HEK293 (cell line): ENCODE data around the gene ASF1B.

Experiments
- CTCF ChIA-PET: fragments of 350-600 bp; formaldehyde crosslinking; extraction: SDS; loops from one replicate; lab custom pipeline; 2021; ENCODE audit warnings: antibody characterized with exemption; lab: Yijun Ruan, JAX
- POLR2A ChIA-PET: fragments of 300-600 bp; formaldehyde crosslinking; extraction: SDS; loops from one replicate; lab custom pipeline; 2020; ENCODE audit warnings: antibody characterized with exemption, inconsistent platforms; lab: Yijun Ruan, JAX
- H3K27ac ChIP-seq: fragments of 200-500 bp; sonication (Bioruptor generic); 2 replicates; pipeline ENCODE4 v1.5.1; 2014; ENCODE audit warnings: low read depth, low read length, control low read depth, inconsistent platforms; ENCODE audit errors: extremely low read depth
- H3K36me3 ChIP-seq, 2 experiments: fragments of 200-500 bp in 1 of 2; sonication (Bioruptor generic) in 1 of 2; 1 replicate in 1 of 2; 2 replicates in 1 of 2; pipeline ENCODE4 v1.5.1; 2014 to 2017; ENCODE audit warnings: inconsistent platforms in 2 of 2, low read length in 2 of 2; ENCODE audit not compliant: control insufficient read depth in 2 of 2, insufficient read depth in 1 of 2
- H3K4me1 ChIP-seq: fragments of 200-500 bp; sonication (Bioruptor generic); 2 replicates; pipeline ENCODE4 v1.5.1; 2014; ENCODE audit warnings: mild to moderate bottlenecking, low read length, inconsistent platforms; ENCODE audit not compliant: control insufficient read depth, insufficient read depth
- H3K4me3 ChIP-seq: 2 replicates; pipeline ENCODE4 v1.5.1; 2011; ENCODE audit warnings: low read depth, mild to moderate bottlenecking, control low read depth, low read length, moderate library complexity
- H3K9me3 ChIP-seq: fragments of 200-500 bp; sonication (Bioruptor generic); 2 replicates; pipeline ENCODE4 v1.5.1; 2014; ENCODE audit warnings: low read depth, low read length, inconsistent platforms; ENCODE audit not compliant: control insufficient read depth, insufficient read depth
- EGR2 ChIP-seq: fragments of 450-650 bp; formaldehyde crosslinking; IDR thresholded peaks from 2 replicates; pipeline ENCODE4 v1.5.1; 2016; ENCODE audit warnings: low read depth, missing biosample characterization, missing genetic modification characterization
- GLIS1 ChIP-seq: fragments of 450-650 bp; formaldehyde crosslinking; IDR thresholded peaks from 2 replicates; pipeline ENCODE4 v1.5.1; 2016; ENCODE audit warnings: missing biosample characterization, missing genetic modification characterization
- GLIS2 ChIP-seq: fragments of 450-650 bp; formaldehyde crosslinking; IDR thresholded peaks from 2 replicates; pipeline ENCODE4 v1.5.1; 2016; ENCODE audit warnings: missing biosample characterization, missing genetic modification characterization
- KLF1 ChIP-seq: fragments of 450-650 bp; formaldehyde crosslinking; IDR thresholded peaks from 2 replicates; pipeline ENCODE4 v1.5.1; 2016; ENCODE audit warnings: missing biosample characterization, missing genetic modification characterization
- OVOL3 ChIP-seq: fragments of 450-650 bp; formaldehyde crosslinking; IDR thresholded peaks from 2 replicates; pipeline ENCODE4 v1.5.1; 2016; ENCODE audit warnings: missing biosample characterization, missing genetic modification characterization
- PBX3 ChIP-seq: sonication (generic); formaldehyde crosslinking; IDR thresholded peaks from 2 replicates; pipeline ENCODE4 v1.8.1; 2022; ENCODE audit warnings: mild to moderate bottlenecking, moderate library complexity, missing genetic modification reagents
- PRDM10 ChIP-seq: fragments of 450-650 bp; formaldehyde crosslinking; IDR thresholded peaks from 2 replicates; pipeline ENCODE4 v1.5.1; 2016; ENCODE audit warnings: missing biosample characterization, missing genetic modification characterization
- ZBTB20 ChIP-seq: fragments of 450-650 bp; formaldehyde crosslinking; IDR thresholded peaks from 2 replicates; pipeline ENCODE4 v1.5.1; 2016; ENCODE audit warnings: missing biosample characterization, missing genetic modification characterization
- ZBTB44 ChIP-seq: fragments of 450-650 bp; IDR thresholded peaks from 2 replicates; pipeline ENCODE4 v1.5.1; 2018; ENCODE audit warnings: missing biosample characterization, mild to moderate bottlenecking, missing genetic modification characterization
- ZBTB8A ChIP-seq: fragments of 450-650 bp; formaldehyde crosslinking; IDR thresholded peaks from 2 replicates; pipeline ENCODE4 v1.5.1; 2016; ENCODE audit warnings: missing biosample characterization, missing genetic modification characterization
- ZFP37 ChIP-seq: fragments of 450-650 bp; formaldehyde crosslinking; IDR thresholded peaks from 2 replicates; pipeline ENCODE4 v1.5.1; 2016; ENCODE audit warnings: missing biosample characterization, missing genetic modification characterization
- ZFP41 ChIP-seq: fragments of 450-650 bp; formaldehyde crosslinking; IDR thresholded peaks from 2 replicates; pipeline ENCODE4 v1.5.1; 2016; ENCODE audit warnings: missing biosample characterization, missing genetic modification characterization, borderline replicate concordance
- ZNF10 ChIP-seq: fragments of 450-650 bp; formaldehyde crosslinking; IDR thresholded peaks from 2 replicates; pipeline ENCODE4 v1.5.1; 2017; ENCODE audit warnings: missing biosample characterization, missing genetic modification characterization
- ZNF157 ChIP-seq: fragments of 450-650 bp; formaldehyde crosslinking; IDR thresholded peaks from 2 replicates; pipeline ENCODE4 v1.5.1; 2016; ENCODE audit warnings: missing biosample characterization, missing genetic modification characterization
- ZNF239 ChIP-seq: fragments of 450-650 bp; formaldehyde crosslinking; IDR thresholded peaks from 2 replicates; pipeline ENCODE4 v1.5.1; 2016; ENCODE audit warnings: missing biosample characterization, missing genetic modification characterization
- ZNF26 ChIP-seq: fragments of 450-650 bp; formaldehyde crosslinking; IDR thresholded peaks from 2 replicates; pipeline ENCODE4 v1.5.1; 2016; ENCODE audit warnings: missing biosample characterization, missing genetic modification characterization
- ZNF341 ChIP-seq: fragments of 450-650 bp; formaldehyde crosslinking; IDR thresholded peaks from 2 replicates; pipeline ENCODE4; 2016; ENCODE audit warnings: low read depth, missing biosample characterization, missing genetic modification characterization
- ZNF394 ChIP-seq: fragments of 450-650 bp; formaldehyde crosslinking; IDR thresholded peaks from 2 replicates; pipeline ENCODE4 v1.5.1; 2016; ENCODE audit warnings: missing biosample characterization, missing genetic modification characterization, mild to moderate bottlenecking, moderate library complexity, borderline replicate concordance
- ZNF501 ChIP-seq: fragments of 450-650 bp; formaldehyde crosslinking; IDR thresholded peaks from 2 replicates; pipeline ENCODE4 v1.5.1; 2016; ENCODE audit warnings: missing biosample characterization, missing genetic modification characterization
- ZNF514 ChIP-seq: fragments of 450-650 bp; formaldehyde crosslinking; IDR thresholded peaks from 2 replicates; pipeline ENCODE4 v1.5.1; 2016; ENCODE audit warnings: missing biosample characterization, missing genetic modification characterization
- ZNF585B ChIP-seq: fragments of 450-650 bp; formaldehyde crosslinking; IDR thresholded peaks from 2 replicates; pipeline ENCODE4 v1.5.1; 2016; ENCODE audit warnings: missing biosample characterization, missing genetic modification characterization
- TF ChIP-seq, protein P1 (sequence below): fragments of 450-650 bp; formaldehyde crosslinking; IDR thresholded peaks from 2 replicates; pipeline ENCODE4 v1.5.1; 2016; ENCODE audit warnings: missing biosample characterization, missing genetic modification characterization, low read depth
- TF ChIP-seq, protein P2 (sequence below): fragments of 450-650 bp; formaldehyde crosslinking; IDR thresholded peaks from 2 replicates; pipeline ENCODE4 v1.5.1; 2016; ENCODE audit warnings: missing biosample characterization, missing genetic modification characterization

Gene ASF1B

GRCh38 chr19:14118165-14119051, 18.0 kb downstream of the ASF1B start (continued):
- TF ChIP-seq ZNF10, result no peak; the same call in 1 of the 2 replicates
- no peak for TF ChIP-seq ZNF341 (tag by site-specific recombination)
- no peak for TF ChIP-seq ZNF585B (tag by site-specific recombination)
- no peak for TF ChIP-seq ZNF501 (tag by site-specific recombination)
- TF ChIP-seq ZFP37 (tag by site-specific recombination), result no peak
- TF ChIP-seq, protein P1, sequence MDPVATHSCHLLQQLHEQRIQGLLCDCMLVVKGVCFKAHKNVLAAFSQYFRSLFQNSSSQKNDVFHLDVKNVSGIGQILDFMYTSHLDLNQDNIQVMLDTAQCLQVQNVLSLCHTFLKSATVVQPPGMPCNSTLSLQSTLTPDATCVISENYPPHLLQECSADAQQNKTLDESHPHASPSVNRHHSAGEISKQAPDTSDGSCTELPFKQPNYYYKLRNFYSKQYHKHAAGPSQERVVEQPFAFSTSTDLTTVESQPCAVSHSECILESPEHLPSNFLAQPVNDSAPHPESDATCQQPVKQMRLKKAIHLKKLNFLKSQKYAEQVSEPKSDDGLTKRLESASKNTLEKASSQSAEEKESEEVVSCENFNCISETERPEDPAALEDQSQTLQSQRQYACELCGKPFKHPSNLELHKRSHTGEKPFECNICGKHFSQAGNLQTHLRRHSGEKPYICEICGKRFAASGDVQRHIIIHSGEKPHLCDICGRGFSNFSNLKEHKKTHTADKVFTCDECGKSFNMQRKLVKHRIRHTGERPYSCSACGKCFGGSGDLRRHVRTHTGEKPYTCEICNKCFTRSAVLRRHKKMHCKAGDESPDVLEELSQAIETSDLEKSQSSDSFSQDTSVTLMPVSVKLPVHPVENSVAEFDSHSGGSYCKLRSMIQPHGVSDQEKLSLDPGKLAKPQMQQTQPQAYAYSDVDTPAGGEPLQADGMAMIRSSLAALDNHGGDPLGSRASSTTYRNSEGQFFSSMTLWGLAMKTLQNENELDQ, result no peak
- TF ChIP-seq ZNF514, result no peak
- peak; percentile 80 for TF ChIP-seq GLIS2
- no peak for TF ChIP-seq ZNF394 (tag by site-specific recombination)
- TF ChIP-seq ZFP41 (tag by site-specific recombination), result no peak
- TF ChIP-seq ZBTB44, result 0 out of 2 replicates have a peak, but pooled peaks have one; percentile 45
- TF ChIP-seq ZNF157 (tag by site-specific recombination), result no peak

GRCh38 chr19:14117668-14118164, 18.7 kb downstream of the ASF1B start, which contains the start of gene PRKACA:
TSS of gene PRKACA (minus strand) at chr19:14117762. CDS start at chr19:14117547, 215 bp downstream.
- no peaks in the 10 kb centered on the region for H3K9me3 ChIP-seq
- H3K4me3 ChIP-seq, result peak within 1 kb of the TSS; percentile 76
- CTCF ChIA-PET, result no interaction called here
- peaks cover 0 to 24% of the 10 kb centered on the region in 2 experiments; a peak in 2 of 3 replicates for H3K36me3 ChIP-seq
- peak within 1 kb of the TSS; percentile 47; the same call in 1 of the 2 replicates for H3K27ac ChIP-seq
- POLR2A ChIA-PET, result interaction anchor here (0.6 to 5.7 kb wide), 5 partner anchors 9 to 52 kb away, joined by 3 to 45 read pairs (median 4); partner anchors contain the start of gene ASF1B
- peaks cover 9% of the 10 kb centered on the region for H3K4me1 ChIP-seq
- peak; percentile 99 for TF ChIP-seq PBX3 (CRISPR knock-in tag)
- TF ChIP-seq KLF1 (tag by site-specific recombination), result peak; percentile 23; the same call in 1 of the 2 replicates
- TF ChIP-seq OVOL3 (tag by site-specific recombination), result no peak
- TF ChIP-seq, protein P2, sequence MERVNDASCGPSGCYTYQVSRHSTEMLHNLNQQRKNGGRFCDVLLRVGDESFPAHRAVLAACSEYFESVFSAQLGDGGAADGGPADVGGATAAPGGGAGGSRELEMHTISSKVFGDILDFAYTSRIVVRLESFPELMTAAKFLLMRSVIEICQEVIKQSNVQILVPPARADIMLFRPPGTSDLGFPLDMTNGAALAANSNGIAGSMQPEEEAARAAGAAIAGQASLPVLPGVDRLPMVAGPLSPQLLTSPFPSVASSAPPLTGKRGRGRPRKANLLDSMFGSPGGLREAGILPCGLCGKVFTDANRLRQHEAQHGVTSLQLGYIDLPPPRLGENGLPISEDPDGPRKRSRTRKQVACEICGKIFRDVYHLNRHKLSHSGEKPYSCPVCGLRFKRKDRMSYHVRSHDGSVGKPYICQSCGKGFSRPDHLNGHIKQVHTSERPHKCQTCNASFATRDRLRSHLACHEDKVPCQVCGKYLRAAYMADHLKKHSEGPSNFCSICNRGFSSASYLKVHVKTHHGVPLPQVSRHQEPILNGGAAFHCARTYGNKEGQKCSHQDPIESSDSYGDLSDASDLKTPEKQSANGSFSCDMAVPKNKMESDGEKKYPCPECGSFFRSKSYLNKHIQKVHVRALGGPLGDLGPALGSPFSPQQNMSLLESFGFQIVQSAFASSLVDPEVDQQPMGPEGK (tag by site-specific recombination), result peak; percentile 66
- TF ChIP-seq GLIS1 (tag by site-specific recombination), result peak; percentile 54; the same call in 1 of the 2 replicates
- TF ChIP-seq ZNF239 (tag by site-specific recombination), result no peak
- peak; percentile 36; the same call in 1 of the 2 replicates for TF ChIP-seq ZBTB20 (tag by site-specific recombination)
- TF ChIP-seq PRDM10 (tag by site-specific recombination), result peak; percentile 38; the same call in 1 of the 2 replicates
- TF ChIP-seq ZBTB8A (tag by site-specific recombination), result peak; percentile 83
- peak; percentile 80 for TF ChIP-seq EGR2 (tag by site-specific recombination)
- no peak for TF ChIP-seq ZNF26 (tag by site-specific recombination)
